ENCODE results near the gene NRSN2. TPM values are rescaled to one million over a fixed set of nuclear protein-coding genes. Genes with fewer than 3 reads are reported as not detected.

Gene NRSN2
- polyA plus RNA-seq, 1 donor, result 46.5 TPM

DNA sequence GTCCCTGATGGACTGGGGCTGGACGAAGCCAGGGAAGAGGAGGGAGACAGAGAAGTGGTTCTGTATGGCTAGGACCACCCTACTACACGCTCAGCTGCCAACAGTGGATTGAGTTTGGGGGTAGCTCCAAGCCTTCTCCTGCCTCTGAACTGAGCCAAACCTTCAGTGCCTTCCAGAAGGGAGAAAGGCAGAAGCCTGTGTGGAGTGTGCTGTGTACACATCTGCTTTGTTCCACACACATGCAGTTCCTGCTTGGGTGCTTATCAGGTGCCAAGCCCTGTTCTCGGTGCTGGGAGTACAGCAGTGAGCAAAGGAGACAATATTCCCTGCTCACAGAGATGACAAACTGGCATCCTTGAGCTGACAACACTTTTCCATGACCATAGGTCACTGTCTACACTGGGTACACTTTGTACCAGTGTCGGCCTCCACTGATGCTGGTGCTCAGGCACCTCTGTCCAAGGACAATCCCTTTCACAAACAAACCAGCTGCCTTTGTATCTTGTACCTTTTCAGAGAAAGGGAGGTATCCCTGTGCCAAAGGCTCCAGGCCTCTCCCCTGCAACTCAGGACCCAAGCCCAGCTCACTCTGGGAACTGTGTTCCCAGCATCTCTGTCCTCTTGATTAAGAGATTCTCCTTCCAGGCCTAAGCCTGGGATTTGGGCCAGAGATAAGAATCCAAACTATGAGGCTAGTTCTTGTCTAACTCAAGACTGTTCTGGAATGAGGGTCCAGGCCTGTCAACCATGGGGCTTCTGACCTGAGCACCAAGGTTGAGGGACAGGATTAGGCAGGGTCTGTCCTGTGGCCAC lies 49.9 kb downstream of the NRSN2 start:
- no peak for DNase-seq

DNA sequence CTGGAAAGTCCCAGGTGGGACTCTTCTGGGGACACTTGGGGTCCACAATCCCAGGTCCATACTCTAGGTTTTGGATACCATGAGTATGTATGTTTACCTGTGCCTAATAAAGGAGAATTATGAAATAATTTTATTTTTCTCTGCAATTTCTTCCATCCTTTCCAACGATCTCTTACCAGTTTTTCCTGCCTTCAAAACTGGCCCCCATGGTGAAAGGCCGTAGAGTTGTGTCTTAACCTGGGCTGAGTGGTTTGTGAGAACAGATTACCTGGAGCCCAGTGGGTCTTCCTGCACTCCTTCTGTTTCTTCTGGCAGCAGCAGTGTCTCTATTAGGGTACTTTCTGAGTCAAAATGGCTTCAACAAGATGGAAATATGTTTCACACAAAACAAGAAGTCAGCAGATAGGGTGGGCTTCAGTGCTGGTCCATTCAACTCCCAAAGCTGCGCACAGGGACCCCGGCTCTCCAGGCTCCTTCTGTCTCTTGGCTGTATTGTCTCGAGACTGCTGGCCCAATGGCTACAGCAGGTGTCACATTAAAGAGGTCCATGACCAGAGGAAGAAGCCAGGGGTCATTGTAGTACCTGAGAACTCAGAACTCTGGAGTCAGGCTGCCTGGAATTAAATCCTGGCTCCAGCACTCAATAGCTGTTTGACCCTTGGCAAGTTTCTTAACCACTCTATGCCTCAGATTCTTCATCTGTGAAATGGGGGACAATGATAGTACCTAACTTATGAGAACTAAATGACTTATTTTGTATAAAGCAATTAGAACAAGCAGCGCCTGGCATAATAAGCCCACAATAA lies 50.7 kb downstream of the NRSN2 start:
- no peak for DNase-seq

DNA sequence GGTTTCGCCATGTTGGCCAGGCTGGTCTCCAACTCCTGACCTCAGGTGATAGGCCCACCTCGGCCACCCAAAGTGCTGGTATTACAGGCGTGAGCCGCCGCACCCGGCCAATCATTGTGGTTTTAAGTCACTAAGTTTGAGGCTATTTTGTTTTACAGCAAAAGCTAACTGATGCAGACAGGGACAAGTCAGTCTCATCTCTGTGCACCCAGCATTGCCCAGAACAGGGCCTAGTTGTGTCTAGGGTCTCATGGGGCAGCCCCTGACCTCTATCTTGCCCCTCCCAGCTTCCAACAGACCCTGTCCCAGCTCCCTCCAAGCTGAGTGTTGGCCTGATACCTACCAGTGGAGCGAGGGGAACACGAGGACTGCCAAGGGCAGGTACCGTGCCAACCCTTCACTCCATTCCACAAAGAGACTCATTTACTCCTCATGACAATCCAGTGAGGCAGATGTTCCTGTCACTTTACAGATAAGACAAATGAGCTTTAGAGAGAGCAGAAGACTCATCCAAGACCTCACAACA lies 52.3 kb downstream of the NRSN2 start:
- DNase-seq, result no peak

DNA sequence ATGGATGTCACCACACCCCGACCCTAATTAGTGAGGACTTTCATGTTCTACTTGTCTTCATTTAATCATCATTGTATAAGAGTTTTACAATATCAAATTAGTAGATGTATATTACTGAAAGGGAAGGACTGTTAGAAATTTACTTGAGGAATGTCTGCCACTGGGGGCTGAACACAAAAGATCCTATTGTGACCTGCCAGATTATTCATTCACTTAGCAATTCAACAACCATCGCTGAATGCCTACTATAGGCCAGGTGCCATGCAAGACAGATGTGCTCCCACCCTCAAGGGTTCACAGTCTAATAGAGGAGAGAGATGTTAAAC lies 53.2 kb downstream of the NRSN2 start:
- DNase-seq, result no peak

DNA sequence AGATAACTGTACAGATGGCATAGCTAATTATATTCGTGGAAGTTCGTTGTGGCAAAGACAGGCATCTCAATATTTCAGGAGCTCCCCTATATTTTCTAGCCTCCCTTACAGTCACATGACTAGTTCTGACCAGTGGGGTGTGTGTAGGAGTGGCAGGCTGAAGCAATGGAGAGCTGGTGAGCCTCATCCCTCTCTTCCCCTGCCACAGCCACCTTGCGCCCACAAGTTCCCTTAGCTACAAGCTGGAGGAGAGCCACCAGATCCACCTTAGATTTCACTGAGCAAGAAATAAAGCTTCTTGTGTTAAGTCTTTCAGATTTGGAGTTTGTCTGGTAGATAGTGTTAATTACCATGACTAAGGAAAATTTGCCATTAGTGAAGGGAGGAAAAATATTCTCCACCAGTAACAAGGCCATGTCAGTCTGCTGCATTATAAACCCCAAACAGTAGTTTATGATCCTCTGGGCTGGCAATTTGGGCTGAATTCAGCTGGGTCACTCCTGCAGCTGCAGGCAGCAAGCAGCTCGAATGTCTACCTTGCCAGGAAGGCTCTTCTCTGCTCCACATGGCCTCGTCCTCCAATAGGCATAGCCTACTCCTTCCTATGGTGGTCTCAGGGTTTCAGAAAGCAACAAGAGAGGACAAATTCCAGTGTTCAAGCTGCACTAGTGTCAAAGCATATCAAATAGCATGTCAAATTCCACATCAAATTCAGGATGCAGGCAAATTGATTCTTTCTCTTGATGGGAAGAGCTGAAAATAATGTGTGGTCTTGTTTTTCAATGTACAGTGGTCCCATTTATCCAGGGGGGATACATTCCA lies 53.8 kb downstream of the NRSN2 start:
- DNase-seq, result no peak

DNA sequence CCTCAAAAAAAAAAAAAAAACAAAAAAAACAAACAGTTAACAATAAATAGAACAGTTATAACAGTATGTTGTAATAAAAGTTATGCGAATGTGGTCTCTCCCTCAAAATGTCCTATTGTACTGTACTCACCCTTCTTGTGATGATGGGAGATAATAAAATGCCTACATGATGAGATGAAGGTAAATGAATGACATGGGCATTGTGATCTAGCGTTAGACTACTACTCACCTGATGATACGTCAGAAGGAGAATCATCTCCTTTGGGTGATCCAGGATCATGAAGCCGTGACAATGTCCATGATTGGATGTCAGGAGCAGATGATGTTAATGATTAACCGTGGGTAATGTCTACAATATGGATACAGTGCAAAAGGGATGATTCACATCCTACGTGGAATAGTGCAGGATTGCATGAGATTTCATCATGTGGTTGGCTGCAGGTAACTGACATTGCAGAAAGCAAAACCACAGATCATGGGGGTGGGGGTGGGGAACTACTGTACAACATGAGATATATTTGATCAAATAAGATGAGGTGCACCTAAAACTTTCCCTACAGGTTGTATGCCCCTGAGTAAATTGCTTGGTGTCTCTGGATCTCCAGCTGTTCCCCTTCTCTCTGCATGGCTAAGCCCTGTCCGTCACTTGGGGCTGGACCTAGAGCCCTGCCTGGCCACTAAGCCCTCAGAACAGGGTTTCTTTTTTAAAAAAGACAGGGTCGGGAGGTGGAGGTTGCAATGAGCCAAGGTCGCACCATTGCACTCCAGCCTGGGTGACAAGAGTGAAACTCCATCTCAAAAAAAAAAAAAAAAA lies 55.0 kb downstream of the NRSN2 start:
- DNase-seq, result no peak

DNA sequence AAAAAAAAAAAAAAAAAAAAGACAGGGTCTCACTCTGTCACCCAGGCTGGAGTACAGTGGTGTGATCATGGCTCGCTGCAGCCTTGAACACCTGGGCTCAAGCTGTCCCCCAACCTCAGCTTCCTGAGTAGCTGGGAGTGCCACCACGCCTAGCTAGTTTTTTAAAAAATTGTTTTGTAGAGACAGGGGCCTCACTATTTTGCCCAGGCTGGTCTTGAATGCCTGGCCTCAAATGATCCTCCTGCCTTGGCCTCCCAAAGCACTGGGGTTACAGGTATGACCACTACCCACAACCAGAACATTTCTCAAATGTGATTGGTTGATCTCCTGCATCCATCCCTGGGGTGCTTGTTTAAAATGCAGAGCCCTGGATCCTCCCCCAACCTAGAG lies 55.6 kb downstream of the NRSN2 start:
- no peak for DNase-seq

DNA sequence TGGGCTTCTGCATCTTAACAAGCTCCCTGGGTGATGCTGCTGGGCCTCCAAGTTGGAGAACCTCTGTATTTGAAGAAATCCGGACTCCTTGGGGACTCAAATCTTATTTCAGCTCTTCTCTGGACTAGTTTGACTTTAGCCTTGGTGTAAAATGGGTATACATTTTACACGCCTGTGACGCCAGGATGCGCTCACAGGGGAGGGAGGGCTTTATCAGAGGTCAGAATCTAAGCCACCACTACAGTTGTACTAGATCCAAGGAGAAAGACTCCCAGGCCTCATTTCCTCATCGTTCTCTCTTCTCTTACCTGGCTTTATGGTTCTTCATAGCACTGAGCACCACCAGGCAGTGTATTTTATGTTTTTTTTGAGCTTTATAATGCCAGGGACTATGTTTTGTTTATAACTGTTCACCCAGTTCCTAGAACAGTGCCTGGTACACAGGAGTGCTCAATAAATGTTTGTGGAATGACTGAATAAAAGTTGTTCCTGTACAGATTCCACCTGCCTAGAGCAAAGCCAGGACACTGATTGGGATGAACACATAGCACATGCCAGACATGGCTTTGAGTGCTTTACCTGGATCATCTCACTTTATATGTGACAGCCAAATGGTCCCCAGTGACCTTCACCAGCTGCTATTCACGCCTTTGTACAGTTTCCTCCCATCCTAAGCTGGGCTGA lies 56.1 kb downstream of the NRSN2 start:
- DNase-seq, result no peak

DNA sequence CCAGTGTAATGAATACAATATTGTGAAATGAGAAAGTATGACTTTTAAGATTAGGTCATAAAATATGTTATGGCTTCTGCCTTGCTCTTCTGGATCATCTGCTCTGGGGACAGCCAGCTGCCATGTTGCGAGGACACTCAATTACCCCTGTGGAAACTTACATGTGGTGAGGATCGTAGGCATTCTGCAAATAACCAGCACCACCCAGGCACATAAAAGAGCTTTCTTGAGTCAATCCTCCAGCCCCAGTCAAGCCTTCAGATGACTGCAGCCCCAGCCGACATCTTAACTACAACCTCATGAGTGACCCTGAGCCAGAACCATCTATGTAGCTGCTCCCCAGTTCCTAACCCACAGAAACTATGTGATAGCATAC lies 56.7 kb downstream of the NRSN2 start:
- no peak for DNase-seq

DNA sequence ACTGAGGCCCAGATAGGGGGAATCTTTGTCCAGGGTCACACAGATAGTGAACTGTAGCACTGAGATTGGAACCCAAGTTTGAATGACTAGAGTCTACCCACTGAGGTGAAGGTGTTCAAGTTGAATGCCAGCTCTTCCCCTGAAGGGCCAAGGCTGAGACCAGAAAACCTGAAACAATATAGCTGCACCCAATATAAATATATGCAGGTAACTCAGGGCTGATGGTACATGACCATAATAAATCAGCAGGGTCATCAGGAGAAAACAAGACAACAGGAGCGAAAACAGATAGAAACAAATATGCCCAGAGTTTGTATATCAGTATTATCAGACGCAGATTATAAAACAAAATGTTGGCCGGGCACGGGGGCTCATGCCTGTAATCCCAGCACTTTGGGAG lies 57.2 kb downstream of the NRSN2 start:
- DNase-seq, result no peak

Other genes starting within 250 kb of the NRSN2 start
- gene DEFB126, start 204.5 kb upstream of the NRSN2 start, polyA plus RNA-seq (ENCODE audit: insufficient read length), result not detected
- gene DEFB127, start 189.7 kb upstream of the NRSN2 start, polyA plus RNA-seq (ENCODE audit: insufficient read length), result not detected
- gene DEFB128, start 157.4 kb upstream of the NRSN2 start, polyA plus RNA-seq (ENCODE audit: insufficient read length), result not detected
- gene DEFB129, start 119.9 kb upstream of the NRSN2 start, polyA plus RNA-seq (ENCODE audit: insufficient read length), result not detected
- gene DEFB132, start 89.4 kb upstream of the NRSN2 start, polyA plus RNA-seq (ENCODE audit: insufficient read length), result 0.07 TPM
- gene C20orf96, start 56.4 kb upstream of the NRSN2 start, polyA plus RNA-seq (ENCODE audit: insufficient read length), result 50.7 TPM
- 44.7 TPM for gene ZCCHC3, start 49.5 kb upstream of the NRSN2 start, polyA plus RNA-seq (ENCODE audit: insufficient read length)
- gene SOX12, start 21.6 kb upstream of the NRSN2 start, polyA plus RNA-seq (ENCODE audit: insufficient read length), result 31.6 TPM
- 3.3 TPM for gene TRIB3, start 33.6 kb downstream of the NRSN2 start, polyA plus RNA-seq (ENCODE audit: insufficient read length)
- gene RBCK1, start 61.2 kb downstream of the NRSN2 start, polyA plus RNA-seq (ENCODE audit: insufficient read length), result 94.4 TPM
- 35.9 TPM for gene TBC1D20, start 115.4 kb downstream of the NRSN2 start, polyA plus RNA-seq (ENCODE audit: insufficient read length)
- 174 TPM for gene CSNK2A1, start 196.7 kb downstream of the NRSN2 start, polyA plus RNA-seq (ENCODE audit: insufficient read length)

Data from left kidney (tissue), 2 donors.